GM12878 (cell line): ENCODE results near the gene CDKN1B. TPM values are rescaled to one million over a fixed set of nuclear protein-coding genes. Genes with fewer than 3 reads are reported as not detected.

Experiments used
- ATAC-seq: fragments of 200-7000 bp; cut with Tn5 transposase; 3 replicates; pipeline ENCODE4 v1.9.1; 2020; ENCODE audit warnings: mild to moderate bottlenecking, moderate library complexity
- BruUV-seq: library from RNA; stranded (reverse); fragments of 400-500 nt; replicated peaks from 2 replicates; lab custom pipeline; 2021; lab: Mats Ljungman, UMichigan
- CTCF ChIA-PET: fragments of 300-600 bp; sonication (Branson Sonifier 250); formaldehyde crosslinking; extraction: SDS; loops from one replicate; lab custom pipeline; 2021; ENCODE audit warnings: inconsistent platforms; lab: Yijun Ruan, JAX
- POLR2A ChIA-PET: fragments of 350-600 bp; formaldehyde crosslinking; extraction: SDS; loops from one replicate; lab custom pipeline; 2021; ENCODE audit warnings: inconsistent platforms; lab: Charles Lee
- RAD21 ChIA-PET: fragments of 300-600 bp; sonication (Branson Sonifier 250); formaldehyde crosslinking; loops from one replicate; lab custom pipeline; 2023; ENCODE audit warnings: antibody characterized with exemption; ENCODE audit not compliant: unreplicated experiment; lab: Charles Lee
- SMC1A ChIA-PET: fragments of 300-600 bp; sonication (Branson Sonifier 250); formaldehyde crosslinking; loops from one replicate; lab custom pipeline; 2023; ENCODE audit not compliant: unreplicated experiment, uncharacterized antibody; lab: Charles Lee
- DNase-seq: peaks from one replicate; pipeline ENCODE4 v3.0.0-alpha.2; 2011; ENCODE audit warnings: low read depth, low spot score
- FAIRE-seq: peaks from 3 replicates; lab custom pipeline; 2011; peaks lifted over from hg19 to GRCh38; lab: Jason Lieb, UNC
- H2AFZ ChIP-seq: 2 replicates; pipeline ENCODE4 v1.6.0; 2011; ENCODE audit warnings: low read depth, low read length, control low read depth; ENCODE audit not compliant: control insufficient read depth
- H3K27ac ChIP-seq: 2 replicates; pipeline ENCODE4 v1.5.1; 2011; ENCODE audit warnings: control low read depth; ENCODE audit not compliant: control insufficient read depth, insufficient read depth
- H3K27me3 ChIP-seq, 2 experiments: replicated peaks in 1 of 2; 2 replicates each; pipeline versions ENCODE4 v1.6.0 to v1.6.1; 2011; ENCODE audit warnings: low read length in 1 of 2; ENCODE audit not compliant: control insufficient read depth in 2 of 2, insufficient read depth in 2 of 2
- H3K36me3 ChIP-seq, 2 experiments: 2 replicates each; pipeline ENCODE4 v1.5.1; 2011; ENCODE audit warnings: low read length in 1 of 2; ENCODE audit not compliant: control insufficient read depth in 2 of 2, insufficient read depth in 2 of 2
- H3K4me1 ChIP-seq: 2 replicates; pipeline ENCODE4 v1.6.1; 2011; ENCODE audit warnings: mild to moderate bottlenecking, low read length, moderate library complexity, mixed read lengths; ENCODE audit not compliant: control insufficient read depth, insufficient read depth
- H3K4me2 ChIP-seq: 2 replicates; pipeline ENCODE4 v1.6.0; 2011; ENCODE audit warnings: control low read depth; ENCODE audit not compliant: control insufficient read depth, insufficient read depth
- H3K4me3 ChIP-seq: fragments of 200-600 bp; sonication (generic); 2 replicates; pipeline ENCODE4 v1.5.1; 2016
- H3K79me2 ChIP-seq: 2 replicates; pipeline ENCODE4 v1.6.0; 2011; ENCODE audit warnings: low read length; ENCODE audit not compliant: control insufficient read depth, insufficient read depth
- H3K9ac ChIP-seq: 2 replicates; pipeline ENCODE4 v1.8.0; 2011; ENCODE audit warnings: low read length, control low read depth, mixed read lengths; ENCODE audit not compliant: control insufficient read depth, insufficient read depth
- H3K9me3 ChIP-seq: replicated peaks from 3 replicates; pipeline ENCODE4 v1.5.1; 2011; ENCODE audit warnings: mild to moderate bottlenecking, low read length; ENCODE audit not compliant: control insufficient read depth, insufficient read depth
- H4K20me1 ChIP-seq: 2 replicates; pipeline ENCODE4 v1.6.0; 2011; ENCODE audit not compliant: control insufficient read depth, insufficient read depth
- ATF2 ChIP-seq: IDR thresholded peaks from 2 replicates; pipeline ENCODE4 v1.6.1; 2012; ENCODE audit warnings: low read length, inconsistent platforms
- BACH1 ChIP-seq: fragments of 450-650 bp; IDR thresholded peaks from 2 replicates; pipeline ENCODE4 v1.6.1; 2017; ENCODE audit warnings: mild to moderate bottlenecking, borderline replicate concordance
- BCL3 ChIP-seq: IDR thresholded peaks from 2 replicates; pipeline ENCODE4 v1.6.1; 2011; ENCODE audit warnings: borderline replicate concordance, low read depth, mild to moderate bottlenecking, moderate library complexity, low read length; ENCODE audit not compliant: insufficient read depth, poor library complexity, severe bottlenecking
- CHD1 ChIP-seq: IDR thresholded peaks from 2 replicates; pipeline ENCODE4 v1.6.1; 2012; ENCODE audit warnings: low read depth, low read length, improper control_type of control experiment
- CHD2 ChIP-seq: IDR thresholded peaks from 2 replicates; pipeline ENCODE4 v1.6.1; 2011; ENCODE audit warnings: low read depth, low read length, improper control_type of control experiment, borderline replicate concordance
- E2F8 ChIP-seq: fragments of 450-650 bp; IDR thresholded peaks from 2 replicates; pipeline ENCODE4 v1.6.1; 2018; ENCODE audit warnings: mild to moderate bottlenecking, low read depth, moderate library complexity; ENCODE audit not compliant: partially characterized antibody
- JUNB ChIP-seq: IDR thresholded peaks from 2 replicates; pipeline ENCODE4 v1.6.1; 2016; ENCODE audit warnings: antibody characterized with exemption, mild to moderate bottlenecking
- MLLT1 ChIP-seq: fragments of 450-650 bp; IDR thresholded peaks from 2 replicates; pipeline ENCODE4 v1.6.1; 2016; ENCODE audit warnings: mild to moderate bottlenecking
- MXI1 ChIP-seq: fragments of 150-350 bp; IDR thresholded peaks from 2 replicates; pipeline ENCODE4 v1.6.1; 2011; ENCODE audit warnings: low read depth, mild to moderate bottlenecking, inconsistent platforms, low read length, improper control_type of control experiment
- WRNIP1 ChIP-seq: IDR thresholded peaks from 2 replicates; pipeline ENCODE4 v1.6.1; 2011; ENCODE audit warnings: low read depth, low read length, improper control_type of control experiment, borderline replicate concordance
- ZNF384 ChIP-seq: IDR thresholded peaks from 2 replicates; pipeline ENCODE4 v1.6.1; 2012; ENCODE audit warnings: low read depth, mild to moderate bottlenecking, low read length, improper control_type of control experiment, borderline replicate concordance
- WGBS: methylation state at CpG from one replicate; pipeline ENCODE4 v1.1.6; 2016; ENCODE audit warnings: low lambda C conversion rate; ENCODE audit not compliant: insufficient replicate concordance, insufficient coverage; ENCODE audit errors: missing lambda C conversion rate; 5-methylcytosine and 5-hydroxymethylcytosine counted together
- in situ Hi-C: fragments of 300-500 bp; cut with MboI; formaldehyde crosslinking; loops from 9 replicates; pipeline ENCODE4 v1.14.3; 2018; ENCODE audit warnings: mixed read lengths
- intact Hi-C: fragments of 100-400 bp; cut with micrococcal nuclease; formaldehyde crosslinking; loops from one replicate; pipeline ENCODE4 v1.14.2; 2022; ENCODE audit not compliant: unreplicated experiment
- polyA plus RNA-seq, 11 experiments: library from polyadenylated mRNA; depleted of rRNA in 4 of 11; unstranded in 6 of 11; stranded (reverse) in 5 of 11; fragments of >200 nt; fragmentation: Nextera tagmentation in 4 of 11; fragmentation: Illumina TruSeq in 1 of 11; extraction: Ambion mirVana in 4 of 11; extraction: Trizol in 1 of 11; gene quantifications; 1 replicate in 1 of 11; 2 replicates in 10 of 11; pipeline versions ENCODE4 v1.2.1 to v1.2.3, GENCODE V29; 2011 to 2016; ENCODE audit warnings: inconsistent platforms in 2 of 11, missing spikeins in 2 of 11, low read depth in 1 of 11
- total RNA-seq, 4 experiments: library from RNA; depleted of rRNA in 3 of 4; stranded (reverse); fragments of >200 nt in 3 of 4; fragmentation: Illumina TruSeq in 1 of 4; extraction: Trizol in 1 of 4; gene quantifications; 2 replicates each; pipeline versions ENCODE4 v1.2.1 to v1.2.3, GENCODE V29; 2013 to 2021

Gene CDKN1B
- total and polyA plus RNA-seq, 10 of the 15 experiments (the other 5 are each of a cell fraction or from before 2014, with no cell fraction given) = 4.2 to 39.1 (median 23.1) TPM

GRCh38 chr12:12720052-12720451, 2.9 kb downstream of the CDKN1B start:
- WGBS = 7% methylated on average over 4 of the region's 4 CpGs
- in situ Hi-C loops = no loop called here
- ATAC-seq (no peak), DNase-seq (no peak), FAIRE-seq (no peak)
- ChIA-PET CTCF (interaction anchor here (1.0 to 1.1 kb wide), 2 partner anchors 17 to 74 kb away, joined by 3 to 5 read pairs; no protein-coding TSS in a partner anchor), SMC1A (interaction anchor here (0.7 to 3.3 kb wide), 4 partner anchors 8 to 17 kb away, joined by 3 to 26 read pairs (median 15); no protein-coding TSS in a partner anchor), RAD21 (interaction anchor here (0.6 to 2.8 kb wide), 6 partner anchors 10 to 164 kb away, joined by 3 to 22 read pairs (median 4); no protein-coding TSS in a partner anchor), POLR2A (interaction anchor here (1.7 to 3.1 kb wide), 2 partner anchors 16 to 161 kb away, joined by 5 to 18 read pairs; no protein-coding TSS in a partner anchor)
- Histone ChIP-seq H3K27ac (peak overlapping the region; percentile 97), H3K27me3 (no peaks in the 10 kb centered on the region), H2AFZ (no peak overlapping the region), H3K36me3 (peaks cover 0 to 6% of the 10 kb centered on the region in 2 experiments; a peak in 1 of 4 replicates), H3K9ac (peak overlapping the region; percentile 97), H4K20me1 (no peaks in the 10 kb centered on the region), H3K9me3 (no peaks in the 10 kb centered on the region), H3K4me3 (peak overlapping the region; percentile 97), H3K4me2 (peak overlapping the region; percentile 95), H3K79me2 (peaks cover 91% of the 10 kb centered on the region), H3K4me1 (peaks cover 11% of the 10 kb centered on the region; the same call in 1 of the 2 replicates)
- intact Hi-C loops = loop anchor here (5.0 to 10.0 kb wide), 3 partner anchors 1065 to 1675 kb away; no protein-coding TSS in a partner anchor
- TF ChIP-seq CHD2 = no peak
- TF ChIP-seq CHD1 = peak; percentile 14; the same call in 1 of the 2 replicates
- no peak for TF ChIP-seq JUNB
- peak; percentile 12; the same call in 1 of the 2 replicates for TF ChIP-seq MLLT1
- no peak for TF ChIP-seq BACH1
- TF ChIP-seq ATF2 = no peak
- no peak for TF ChIP-seq ZNF384
- TF ChIP-seq E2F8 = no peak
- TF ChIP-seq BCL3 = peak; percentile 23
- 0 out of 2 replicates have a peak, but pooled peaks have one; percentile 83 for TF ChIP-seq WRNIP1
- TF ChIP-seq MXI1 = 0 out of 2 replicates have a peak, but pooled peaks have one; percentile 6
- BruUV-seq = no TSS peak
